Ishikawa (cell line): ENCODE results near the gene KRT71.

Experiments used
- CEBPB ChIP-seq: IDR thresholded peaks from 2 replicates; pipeline ENCODE4 v1.6.1; 2012
- CREB1 ChIP-seq: IDR thresholded peaks from 2 replicates; pipeline ENCODE4 v1.6.1; 2012; ENCODE audit warnings: low read depth
- EGR1 ChIP-seq: IDR thresholded peaks from 2 replicates; pipeline ENCODE4 v1.6.1; 2012
- EP300 ChIP-seq: IDR thresholded peaks from 2 replicates; pipeline ENCODE4 v1.6.1; 2012; ENCODE audit warnings: borderline replicate concordance
- FOXM1 ChIP-seq: IDR thresholded peaks from 2 replicates; pipeline ENCODE4 v1.6.1; 2012; ENCODE audit warnings: low read depth, borderline replicate concordance
- NFIC ChIP-seq: IDR thresholded peaks from 2 replicates; pipeline ENCODE4 v1.6.1; 2012
- RAD21 ChIP-seq: IDR thresholded peaks from 2 replicates; pipeline ENCODE4 v1.6.1; 2012; ENCODE audit warnings: low read depth
- REST ChIP-seq: IDR thresholded peaks from 2 replicates; pipeline ENCODE4 v1.6.1; 2012; ENCODE audit warnings: low read depth, mild to moderate bottlenecking
- TAF1 ChIP-seq: IDR thresholded peaks from 2 replicates; pipeline ENCODE4 v1.6.1; 2012; ENCODE audit warnings: low read depth, mild to moderate bottlenecking
- TCF12 ChIP-seq: IDR thresholded peaks from 2 replicates; pipeline ENCODE4 v1.6.1; 2012; ENCODE audit warnings: low read depth
- TEAD4 ChIP-seq: IDR thresholded peaks from 2 replicates; pipeline ENCODE4 v1.6.1; 2012
- USF1 ChIP-seq: IDR thresholded peaks from 2 replicates; pipeline ENCODE4 v1.6.1; 2012
- YY1 ChIP-seq: IDR thresholded peaks from 2 replicates; pipeline ENCODE4 v1.6.1; 2012; ENCODE audit warnings: low read depth
- ZBTB7A ChIP-seq: IDR thresholded peaks from 2 replicates; pipeline ENCODE4 v1.6.1; 2012; ENCODE audit warnings: low read depth
- TF ChIP-seq, protein P1 (sequence below): IDR thresholded peaks from 2 replicates; pipeline ENCODE4 v1.6.1; 2012

The KRT71 gene

DNA sequence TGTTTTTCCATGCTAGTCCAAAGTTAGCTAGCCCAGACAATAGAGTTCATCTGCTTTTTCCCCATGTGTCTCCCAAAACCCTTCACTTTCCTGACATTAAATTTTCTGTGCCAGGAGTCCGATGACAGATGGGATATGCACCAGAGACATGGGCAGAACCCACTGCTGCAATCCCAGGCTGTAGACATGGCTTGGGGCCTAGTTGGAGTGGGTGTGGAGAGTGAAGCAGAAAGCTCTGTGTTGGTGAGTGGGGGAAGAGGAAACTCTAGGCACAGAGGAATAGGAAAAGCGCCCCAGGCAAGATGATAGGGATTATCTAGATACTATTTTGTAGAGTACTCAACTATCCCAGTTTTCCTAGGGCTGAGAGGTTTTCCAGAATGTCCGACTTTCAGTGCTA lies 25.5 kb upstream of the KRT71 start:
- TF ChIP-seq REST (no peak), EP300 (no peak)

DNA sequence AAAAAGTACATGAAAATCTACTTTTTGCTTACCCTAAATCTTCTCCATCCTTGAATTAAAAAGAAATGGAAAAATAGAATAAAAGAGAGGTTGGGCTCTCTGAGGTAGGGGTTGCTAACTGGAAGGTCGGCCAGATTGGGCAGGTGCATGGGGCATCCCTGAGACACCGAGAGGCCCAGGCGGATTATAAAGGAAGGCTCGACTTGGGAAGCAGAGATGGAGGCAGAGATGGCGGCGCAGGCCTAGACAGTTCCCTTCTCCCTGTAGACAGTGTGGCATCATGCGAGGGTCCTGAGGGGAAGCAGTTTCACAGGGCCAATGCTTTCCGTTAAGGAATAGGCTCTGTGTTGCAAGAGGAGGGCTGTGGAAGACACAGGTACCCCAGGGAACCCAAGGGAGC lies 24.4 kb upstream of the KRT71 start:
- no peak for TF ChIP-seq NFIC
- no peak for TF ChIP-seq TAF1
- TF ChIP-seq EGR1 = no peak
- TF ChIP-seq ZBTB7A = no peak

DNA sequence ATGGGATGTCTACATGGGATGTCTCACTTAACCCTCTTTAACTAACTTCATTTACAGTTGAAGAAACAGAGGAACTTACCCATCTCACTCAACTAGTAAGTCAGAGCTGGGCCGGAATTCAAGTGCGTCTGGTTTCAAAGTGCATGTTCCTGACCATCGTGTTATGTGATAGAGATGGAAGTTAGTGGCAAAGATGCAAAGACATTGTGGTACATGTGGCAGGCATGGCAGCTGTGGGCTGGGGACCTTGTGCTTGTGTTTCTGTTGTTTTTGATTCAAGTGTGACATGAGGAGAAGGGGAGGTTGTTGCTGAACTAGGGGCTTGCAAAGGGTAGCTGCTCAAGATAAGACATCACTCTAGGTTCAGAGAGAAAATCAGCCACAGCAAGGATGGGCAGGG lies 23.0 kb upstream of the KRT71 start:
- TF ChIP-seq ZBTB7A (no peak), FOXM1 (no peak), CREB1 (no peak), YY1 (no peak), EGR1 (no peak), TCF12 (no peak), RAD21 (no peak), USF1 (no peak), TEAD4 (no peak), TAF1 (no peak), REST (no peak), EP300 (no peak), NFIC (no peak)
- TF ChIP-seq, protein P1, sequence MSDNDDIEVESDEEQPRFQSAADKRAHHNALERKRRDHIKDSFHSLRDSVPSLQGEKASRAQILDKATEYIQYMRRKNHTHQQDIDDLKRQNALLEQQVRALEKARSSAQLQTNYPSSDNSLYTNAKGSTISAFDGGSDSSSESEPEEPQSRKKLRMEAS = no peak

- TF ChIP-seq, protein P1 = no peak
- TF ChIP-seq CEBPB (no peak), TAF1 (no peak), TCF12 (no peak), TEAD4 (no peak), RAD21 (no peak), YY1 (no peak), CREB1 (no peak), FOXM1 (no peak), USF1 (no peak), ZBTB7A (no peak), REST (no peak)
Observed at GRCh38 chr12:52575256-52575655, 22.3 kb upstream of the KRT71 start.

- no peak for TF ChIP-seq USF1
- no peak for TF ChIP-seq ZBTB7A
- TF ChIP-seq FOXM1 = no peak
Observed at GRCh38 chr12:52573743-52574142, 20.8 kb upstream of the KRT71 start, which contains the start of gene KRT74. TSS of gene KRT74 (minus strand) at chr12:52573843. CDS start at chr12:52573777, 66 bp downstream.
